K562 (cell line): Measurements from ENCODE around the gene GPR171. TPM values are rescaled to one million over a fixed set of nuclear protein-coding genes. Genes with fewer than 3 reads are reported as not detected.

Source experiments
- ATAC-seq: fragments of 200-7000 bp; cut with Tn5 transposase; 3 replicates; pipeline ENCODE4 v1.9.1; 2020; ENCODE audit warnings: moderate library complexity
- BruUV-seq: library from RNA; stranded (reverse); fragments of 400-500 nt; replicated peaks from 2 replicates; lab custom pipeline; 2021; lab: Mats Ljungman, UMichigan
- CTCF ChIA-PET: fragments of 300-600 bp; formaldehyde crosslinking; extraction: SDS; loops from one replicate; lab custom pipeline; 2021; ENCODE audit warnings: low intra/inter-chr PET ratio; lab: Yijun Ruan, JAX
- POLR2A ChIA-PET: fragments of 300-600, 350-650 bp; sonication (Branson Sonifier 250); formaldehyde crosslinking; extraction: SDS; loops from one replicate; lab custom pipeline; 2021; ENCODE audit warnings: antibody characterized with exemption, inconsistent platforms; lab: Yijun Ruan, JAX
- DNase-seq, 4 experiments: peaks; one replicate each; pipeline versions ENCODE4 v3.0.0 to v3.0.0-alpha.2; 2011 to 2018; ENCODE audit warnings: low spot score in 3 of 4, mixed read lengths in 3 of 4; ENCODE audit errors: extremely low read depth in 1 of 4
- FAIRE-seq: peaks from 2 replicates; lab custom pipeline; 2011; peaks lifted over from hg19 to GRCh38; lab: Jason Lieb, UNC
- H2AFZ ChIP-seq: 2 replicates; pipeline ENCODE4 v1.6.0; 2011; ENCODE audit warnings: low read depth, low read length, control low read depth, inconsistent platforms
- H3K27ac ChIP-seq: fragments of 200-600 bp; 3 replicates; pipeline ENCODE4 v1.8.0; 2011; ENCODE audit warnings: low read depth, mild to moderate bottlenecking, control low read depth, inconsistent platforms, low read length, moderate library complexity, mixed read lengths; ENCODE audit errors: extremely low read depth
- H3K27me3 ChIP-seq, 2 experiments: fragments of 300-600 bp in 1 of 2; 2 replicates in 1 of 2; 3 replicates in 1 of 2; pipeline versions ENCODE4 v1.6.0 to v1.8.0; 2011; ENCODE audit warnings: inconsistent platforms in 2 of 2, low read length in 2 of 2, mild to moderate bottlenecking in 1 of 2, mixed read lengths in 1 of 2, moderate library complexity in 1 of 2; ENCODE audit not compliant: control insufficient read depth in 2 of 2, insufficient read depth in 2 of 2
- H3K36me3 ChIP-seq: fragments of 300-600 bp; 3 replicates; pipeline ENCODE4 v1.8.0; 2011; ENCODE audit warnings: mild to moderate bottlenecking, low read length, inconsistent platforms; ENCODE audit not compliant: control insufficient read depth, insufficient read depth
- H3K4me1 ChIP-seq, 2 experiments: fragments of 200-600 bp in 1 of 2; replicated peaks in 1 of 2; 2 replicates in 1 of 2; 3 replicates in 1 of 2; pipeline versions ENCODE4 v1.5.1 to v1.8.0; 2011; ENCODE audit warnings: inconsistent platforms in 2 of 2, low read length in 2 of 2, mild to moderate bottlenecking in 1 of 2, mixed read lengths in 1 of 2, moderate library complexity in 1 of 2; ENCODE audit not compliant: control insufficient read depth in 2 of 2, insufficient read depth in 2 of 2
- H3K4me2 ChIP-seq: 2 replicates; pipeline ENCODE4 v1.6.1; 2011; ENCODE audit warnings: low read length, control low read depth, inconsistent platforms, mixed read lengths; ENCODE audit not compliant: insufficient read depth
- H3K4me3 ChIP-seq: fragments of 200-600 bp; sonication (generic), shearing (Covaris generic); 2 replicates; pipeline ENCODE4 v1.5.1; 2016; ENCODE audit warnings: control low read depth, inconsistent platforms
- H3K79me2 ChIP-seq: fragments of 200-600 bp; 3 replicates; pipeline ENCODE4 v1.8.0; 2011; ENCODE audit warnings: low read length, inconsistent platforms; ENCODE audit not compliant: control insufficient read depth, insufficient read depth
- H3K9ac ChIP-seq, 2 experiments: 2 replicates each; pipeline versions ENCODE4 v1.6.0 to v1.6.1; 2011; ENCODE audit warnings: low read depth in 2 of 2, low read length in 2 of 2, control low read depth in 1 of 2, inconsistent platforms in 1 of 2, mild to moderate bottlenecking in 1 of 2, mixed read lengths in 1 of 2; ENCODE audit not compliant: insufficient read depth in 1 of 2
- H3K9me1 ChIP-seq: one replicate; pipeline ENCODE4 v1.6.0; 2011; ENCODE audit warnings: inconsistent platforms, mild to moderate bottlenecking, low read length, moderate library complexity; ENCODE audit not compliant: control insufficient read depth, insufficient read depth
- H3K9me3 ChIP-seq: replicated peaks from 2 replicates; pipeline ENCODE4 v1.5.1; 2011; ENCODE audit warnings: low read depth, low read length, inconsistent platforms; ENCODE audit not compliant: control insufficient read depth, insufficient read depth
- H4K20me1 ChIP-seq: replicated peaks from 2 replicates; pipeline ENCODE4 v1.6.1; 2011; ENCODE audit warnings: low read length, inconsistent platforms, mixed read lengths; ENCODE audit not compliant: control insufficient read depth, insufficient read depth
- ARID3B ChIP-seq: fragments of 250-450 bp; sonication (Bioruptor Pico); IDR thresholded peaks from 2 replicates; pipeline ENCODE4 v1.4.0; 2020; ENCODE audit warnings: borderline replicate concordance
- CCAR2 ChIP-seq: fragments of 200-400 bp; formaldehyde crosslinking; IDR thresholded peaks from 2 replicates; pipeline ENCODE4 v1.6.1; 2017; ENCODE audit warnings: mild to moderate bottlenecking, low read depth, low read length
- CXXC5 ChIP-seq: fragments of 250-450 bp; sonication (Bioruptor Pico); IDR thresholded peaks from 2 replicates; pipeline ENCODE4 v1.8.0; 2022; ENCODE audit warnings: inconsistent platforms, mild to moderate bottlenecking, moderate library complexity
- HINFP ChIP-seq: fragments of 450-650 bp; conservative IDR thresholded peaks from 2 replicates; pipeline ENCODE4 v1.6.1; 2016; ENCODE audit warnings: missing genetic modification characterization, low read depth, mild to moderate bottlenecking, control low read depth, missing compliant biosample characterization
- KDM5B ChIP-seq: fragments of 200-600 bp; sonication (generic); IDR thresholded peaks from 2 replicates; pipeline ENCODE4 v1.6.1; 2012; ENCODE audit warnings: low read depth, mild to moderate bottlenecking, moderate library complexity, low read length, control low read depth, inconsistent platforms; ENCODE audit not compliant: insufficient replicate concordance
- KHSRP ChIP-seq: fragments of 450-650 bp; IDR thresholded peaks from 2 replicates; pipeline ENCODE4 v1.6.1; 2017
- MIER1 ChIP-seq: fragments of 450-650 bp; IDR thresholded peaks from 2 replicates; pipeline ENCODE4 v1.6.1; 2016; ENCODE audit warnings: antibody characterized with exemption, mild to moderate bottlenecking, low read depth
- PYGO2 ChIP-seq: fragments of 450-650 bp; IDR thresholded peaks from 2 replicates; pipeline ENCODE4 v1.6.1; 2016; ENCODE audit warnings: mild to moderate bottlenecking, missing genetic modification characterization, moderate library complexity, missing compliant biosample characterization
- ZBTB2 ChIP-seq: fragments of 450-650 bp; IDR thresholded peaks from 2 replicates; pipeline ENCODE4 v1.6.1; 2016; ENCODE audit warnings: antibody characterized with exemption
- ZBTB33 ChIP-seq: sonication (generic); formaldehyde crosslinking; IDR thresholded peaks from 2 replicates; pipeline ENCODE4 v1.8.1; 2023; ENCODE audit warnings: mild to moderate bottlenecking, missing genetic modification reagents
- ZEB2 ChIP-seq: fragments of 450-650 bp; IDR thresholded peaks from 2 replicates; pipeline ENCODE4 v1.6.1; 2016
- ZNF263 ChIP-seq: sonication (generic); formaldehyde crosslinking; IDR thresholded peaks from 2 replicates; pipeline ENCODE4 v1.8.0; 2022; ENCODE audit warnings: mild to moderate bottlenecking, missing genetic modification reagents, borderline replicate concordance
- in situ Hi-C: fragments of 300-500 bp; cut with MboI; formaldehyde crosslinking; loops from 4 replicates; pipeline ENCODE4 v1.15.0; 2018; ENCODE audit warnings: inconsistent platforms, mixed read lengths
- intact Hi-C: fragments of 100-400 bp; cut with micrococcal nuclease; formaldehyde crosslinking; loops from 2 replicates; pipeline ENCODE4 v1.14.2; 2022
- polyA plus RNA-seq, 8 experiments: library from polyadenylated mRNA; depleted of rRNA in 4 of 8; stranded (reverse) in 5 of 8; unstranded in 3 of 8; fragments of >200 nt; fragmentation: Nextera tagmentation in 2 of 8; fragmentation: Illumina TruSeq in 1 of 8; extraction: Ambion mirVana in 2 of 8; extraction: Trizol in 1 of 8; gene quantifications; 2 replicates each; pipeline versions ENCODE4 v1.2.1 to v1.2.3, GENCODE V29; 2011 to 2014; ENCODE audit warnings: inconsistent platforms in 1 of 8, missing spikeins in 1 of 8
- total RNA-seq, 7 experiments: library from RNA; depleted of rRNA in 6 of 7; stranded (reverse); fragments of >200 nt in 6 of 7; fragmentation: Illumina TruSeq in 2 of 7; extraction: Trizol in 2 of 7; gene quantifications; 2 replicates each; pipeline versions ENCODE4 v1.2.1 to v1.2.3, GENCODE V29; 2011 to 2021; ENCODE audit warnings: low replicate concordance in 1 of 7

Gene GPR171
- total and polyA plus RNA-seq, 9 of the 15 experiments (the other 6 are each of a cell fraction or from before 2014, with no cell fraction given): not detected

- peaks cover 3 to 5% of the 10 kb centered on the region in 2 experiments; a peak in 3 of 5 replicates for H3K27me3 ChIP-seq
- H2AFZ ChIP-seq: no peak overlapping the region
- H3K4me2 ChIP-seq: no peak overlapping the region
- H3K9me1 ChIP-seq: no peaks in the 10 kb centered on the region
- intact Hi-C loops (no loop called here), in situ Hi-C loops (no loop called here)
- no peak for ATAC-seq
- no peak overlapping the region for H3K4me3 ChIP-seq
- BruUV-seq: no TSS peak
- no peak for DNase-seq
- H3K36me3 ChIP-seq: no peaks in the 10 kb centered on the region
- no peak for TF ChIP-seq PYGO2 (tag)
- no peak for TF ChIP-seq ZNF263 (CRISPR knock-in tag)
- TF ChIP-seq KDM5B: no peak
- no peak for TF ChIP-seq ARID3B (CRISPR knock-in tag)
- TF ChIP-seq ZBTB33 (CRISPR knock-in tag): no peak
- TF ChIP-seq ZEB2: no peak
- no peak for TF ChIP-seq MIER1
- TF ChIP-seq CCAR2: no peak
- TF ChIP-seq ZBTB2: no peak
- no peak for TF ChIP-seq HINFP (tag)
- no peak for TF ChIP-seq CXXC5 (CRISPR knock-in tag)
- no peak for TF ChIP-seq KHSRP
- no peaks in the 10 kb centered on the region for H4K20me1 ChIP-seq
- FAIRE-seq: no peak
- no peak overlapping the region for H3K9ac ChIP-seq
- no peak overlapping the region for H3K27ac ChIP-seq
- ChIA-PET CTCF (no interaction called here), POLR2A (interaction anchor here (1.3 to 1.4 kb wide), 2 partner anchors 11 kb away, joined by 3 read pairs; no protein-coding TSS in a partner anchor)
- H3K9me3 ChIP-seq: no peaks in the 10 kb centered on the region
- no peaks in the 10 kb centered on the region for H3K4me1 ChIP-seq
- no peaks in the 10 kb centered on the region for H3K79me2 ChIP-seq
These were observed 6.6 kb downstream of the GPR171 start for GRCh38 chr3:151196434-151196833.
